Measurements from ENCODE around the gene TGFB2.

TGFB2 gene

DNA sequence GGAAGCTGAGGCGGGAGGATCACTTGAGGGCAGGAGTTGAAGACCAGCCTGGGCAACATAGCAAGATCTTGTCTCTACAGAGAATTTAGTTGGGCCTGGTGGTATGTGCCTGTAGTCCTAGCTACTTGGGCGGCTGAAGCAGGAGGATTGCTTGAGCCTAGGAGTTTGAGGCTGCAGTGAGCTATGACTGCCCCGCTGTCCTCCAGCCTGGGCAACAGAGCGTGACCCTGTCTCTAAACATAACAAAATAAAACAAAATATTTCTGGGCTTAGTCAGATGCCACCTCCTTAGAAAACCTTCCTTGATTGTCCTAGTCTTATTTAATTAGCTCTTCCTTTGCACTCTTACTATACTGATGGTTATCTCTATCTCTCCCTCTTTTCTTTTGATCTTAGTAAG is 8.5 kb downstream of the TGFB2 start:
- Histone ChIP-seq H3K9ac (ENCODE audit: low read length) (no peak overlapping the region), H3K27ac (ENCODE audit: low read length, poor library complexity, severe bottlenecking) (peak overlapping the region; percentile 68), H4K8ac (ENCODE audit: low read length) (no peak overlapping the region), H3K4me3 (ENCODE audit: insufficient read depth in 1 of 2, low read depth in 1 of 2, low read length in 2 of 2) (no peak overlapping the region), H3K9me3 (ENCODE audit: control insufficient read depth, low read length) (no peaks in the 10 kb centered on the region), H3K23ac (ENCODE audit: low read length in 2 of 2) (no peak overlapping the region), H3K18ac (ENCODE audit: low read depth in 1 of 2, low read length in 2 of 2) (no peak overlapping the region), H3K79me1 (replicated peaks; ENCODE audit: low read length, poor library complexity, severe bottlenecking) (peaks cover 1% of the 10 kb centered on the region), H3K4me2 (ENCODE audit: low read length, poor library complexity, severe bottlenecking) (no peak overlapping the region), H3K36me3 (ENCODE audit: control insufficient read depth in 1 of 2, insufficient read depth in 2 of 2, low read depth in 1 of 2, low read length in 2 of 2) (peaks cover 0 to 20% of the 10 kb centered on the region in 2 experiments), H4K91ac (ENCODE audit: low read length) (no peak overlapping the region), H3K14ac (ENCODE audit: low read length in 2 of 2) (no peak overlapping the region), H2BK15ac (ENCODE audit: low read depth, poor library complexity, severe bottlenecking) (no peak overlapping the region), H2BK5ac (ENCODE audit: low read depth, low read length, poor library complexity, severe bottlenecking) (peak overlapping the region; percentile 61), H2AFZ (ENCODE audit: low read depth, low read length) (no peak overlapping the region), H2AK5ac (ENCODE audit: low read length, severe bottlenecking) (peak overlapping the region; percentile 57), H2BK120ac (ENCODE audit: low read depth, low read length) (no peak overlapping the region), H3K4me1 (ENCODE audit: control insufficient read depth, insufficient read depth, low read depth, low read length) (peaks cover 24% of the 10 kb centered on the region), H2BK12ac (ENCODE audit: low read length in 2 of 2) (no peak overlapping the region), H3K27me3 (ENCODE audit: control insufficient read depth in 1 of 2, insufficient read depth in 1 of 2, low read length in 2 of 2) (no peaks in the 10 kb centered on the region), H3K4ac (ENCODE audit: low read depth in 1 of 2, low read length in 2 of 2) (no peak overlapping the region)
- WGBS, result 90% methylated on average over 4 of the region's 4 CpGs
- DNase-seq, result no peak

DNA sequence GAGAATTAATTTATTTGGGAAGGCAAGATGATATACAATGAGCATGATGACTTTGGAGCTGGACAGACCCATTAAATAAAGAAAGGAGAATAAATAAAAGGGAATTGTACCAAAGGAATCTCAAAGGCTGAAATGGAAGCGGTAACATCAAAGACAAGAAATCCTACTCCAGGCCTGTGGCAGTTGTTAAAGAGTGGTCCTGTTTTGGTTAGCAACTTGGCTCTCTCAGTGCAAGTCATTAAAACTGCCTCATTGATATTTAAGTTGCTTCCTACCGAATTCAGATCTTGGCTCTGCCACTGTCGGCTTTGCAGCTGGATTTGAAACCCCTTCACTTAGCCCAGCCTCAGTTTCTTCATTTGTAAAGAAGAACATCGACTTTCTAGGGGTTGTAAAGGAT is 10.1 kb downstream of the TGFB2 start:
- Histone ChIP-seq H3K9me3 (ENCODE audit: control insufficient read depth, low read length) (no peaks in the 10 kb centered on the region), H3K4me2 (ENCODE audit: low read length, poor library complexity, severe bottlenecking) (no peak overlapping the region), H3K27me3 (ENCODE audit: control insufficient read depth in 1 of 2, insufficient read depth in 1 of 2, low read length in 2 of 2) (no peaks in the 10 kb centered on the region), H2BK5ac (ENCODE audit: low read depth, low read length, poor library complexity, severe bottlenecking) (no peak overlapping the region), H3K4me1 (ENCODE audit: control insufficient read depth, insufficient read depth, low read depth, low read length) (peaks cover 24% of the 10 kb centered on the region), H3K79me1 (replicated peaks; ENCODE audit: low read length, poor library complexity, severe bottlenecking) (peaks cover 1% of the 10 kb centered on the region), H4K91ac (ENCODE audit: low read length) (no peak overlapping the region), H2AK5ac (ENCODE audit: low read length, severe bottlenecking) (peak overlapping the region; percentile 87), H3K36me3 (ENCODE audit: control insufficient read depth in 1 of 2, insufficient read depth in 2 of 2, low read depth in 1 of 2, low read length in 2 of 2) (peaks cover 0 to 23% of the 10 kb centered on the region in 2 experiments), H3K4me3 (ENCODE audit: insufficient read depth in 1 of 2, low read depth in 1 of 2, low read length in 2 of 2) (no peak overlapping the region), H2BK12ac (ENCODE audit: low read length in 2 of 2) (no peak overlapping the region), H2BK15ac (ENCODE audit: low read depth, poor library complexity, severe bottlenecking) (no peak overlapping the region), H3K4ac (ENCODE audit: low read depth in 1 of 2, low read length in 2 of 2) (peak overlapping the region in 1 of 2 experiments; percentile 19), H3K14ac (ENCODE audit: low read length in 2 of 2) (no peak overlapping the region), H3K27ac (ENCODE audit: low read length, poor library complexity, severe bottlenecking) (peak overlapping the region; percentile 53), H4K8ac (ENCODE audit: low read length) (no peak overlapping the region), H2AFZ (ENCODE audit: low read depth, low read length) (no peak overlapping the region), H3K23ac (ENCODE audit: low read length in 2 of 2) (no peak overlapping the region), H2BK120ac (ENCODE audit: low read depth, low read length) (no peak overlapping the region), H3K9ac (ENCODE audit: low read length) (no peak overlapping the region), H3K18ac (ENCODE audit: low read depth in 1 of 2, low read length in 2 of 2) (no peak overlapping the region)
- no peak for DNase-seq
- 89% methylated on average over 1 of the region's 4 CpGs for WGBS

DNA sequence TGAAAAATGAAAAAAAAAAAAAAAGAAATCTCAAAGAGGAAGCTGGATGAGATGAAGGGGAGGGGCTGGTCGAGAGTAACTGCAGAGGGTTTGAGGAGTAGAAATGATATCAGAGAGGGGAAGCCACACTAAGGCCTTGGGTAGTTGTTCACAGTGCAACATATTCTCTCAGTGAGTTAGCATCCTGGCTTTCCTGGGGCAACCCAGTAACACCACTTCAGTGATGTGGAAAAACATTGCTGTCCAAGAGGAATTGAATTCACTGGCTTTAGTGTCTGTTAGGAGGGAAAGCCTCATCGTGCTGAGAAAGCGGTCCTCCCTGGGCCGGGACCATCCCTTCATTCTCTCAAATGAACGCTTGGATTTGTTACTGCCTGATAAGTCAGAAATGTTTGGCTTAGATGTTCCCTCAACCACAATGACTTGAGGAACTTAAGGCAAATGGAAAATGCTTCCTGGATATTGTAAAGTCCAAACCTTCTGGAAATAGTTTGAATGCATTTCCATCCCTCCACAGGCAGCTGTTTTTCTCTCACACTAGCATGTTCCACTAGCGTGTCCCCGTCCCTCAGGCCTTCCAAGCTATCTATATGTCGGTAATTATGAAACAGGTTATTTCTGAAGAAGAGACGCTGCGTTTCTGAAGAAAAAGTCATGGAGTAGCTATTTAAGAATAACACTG is 12.2 kb downstream of the TGFB2 start:
- Histone ChIP-seq H3K18ac (ENCODE audit: low read depth in 1 of 2, low read length in 2 of 2) (peak overlapping the region; percentile 70 to 79), H2BK15ac (ENCODE audit: low read depth, poor library complexity, severe bottlenecking) (peak overlapping the region; percentile 23), H2BK12ac (ENCODE audit: low read length in 2 of 2) (peak overlapping the region in 1 of 2 experiments; percentile 66), H3K79me1 (replicated peaks; ENCODE audit: low read length, poor library complexity, severe bottlenecking) (peaks cover 5% of the 10 kb centered on the region), H3K9ac (ENCODE audit: low read length) (no peak overlapping the region), H3K4me1 (ENCODE audit: control insufficient read depth, insufficient read depth, low read depth, low read length) (peaks cover 21% of the 10 kb centered on the region), H3K4ac (ENCODE audit: low read depth in 1 of 2, low read length in 2 of 2) (no peak overlapping the region), H3K4me2 (ENCODE audit: low read length, poor library complexity, severe bottlenecking) (no peak overlapping the region), H4K8ac (ENCODE audit: low read length) (peak overlapping the region; percentile 64), H3K27ac (ENCODE audit: low read length, poor library complexity, severe bottlenecking) (no peak overlapping the region), H3K23ac (ENCODE audit: low read length in 2 of 2) (no peak overlapping the region), H2BK5ac (ENCODE audit: low read depth, low read length, poor library complexity, severe bottlenecking) (no peak overlapping the region), H3K14ac (ENCODE audit: low read length in 2 of 2) (no peak overlapping the region), H3K4me3 (ENCODE audit: insufficient read depth in 1 of 2, low read depth in 1 of 2, low read length in 2 of 2) (no peak overlapping the region), H2BK120ac (ENCODE audit: low read depth, low read length) (no peak overlapping the region), H3K27me3 (ENCODE audit: control insufficient read depth in 1 of 2, insufficient read depth in 1 of 2, low read length in 2 of 2) (no peaks in the 10 kb centered on the region), H3K36me3 (ENCODE audit: control insufficient read depth in 1 of 2, insufficient read depth in 2 of 2, low read depth in 1 of 2, low read length in 2 of 2) (peaks cover 0 to 23% of the 10 kb centered on the region in 2 experiments), H2AFZ (ENCODE audit: low read depth, low read length) (no peak overlapping the region), H4K91ac (ENCODE audit: low read length) (no peak overlapping the region), H3K9me3 (ENCODE audit: control insufficient read depth, low read length) (no peaks in the 10 kb centered on the region), H2AK5ac (ENCODE audit: low read length, severe bottlenecking) (no peak overlapping the region)
- peak; percentile 43 for DNase-seq
- WGBS, result 91% methylated on average over 10 of the region's 10 CpGs

DNA sequence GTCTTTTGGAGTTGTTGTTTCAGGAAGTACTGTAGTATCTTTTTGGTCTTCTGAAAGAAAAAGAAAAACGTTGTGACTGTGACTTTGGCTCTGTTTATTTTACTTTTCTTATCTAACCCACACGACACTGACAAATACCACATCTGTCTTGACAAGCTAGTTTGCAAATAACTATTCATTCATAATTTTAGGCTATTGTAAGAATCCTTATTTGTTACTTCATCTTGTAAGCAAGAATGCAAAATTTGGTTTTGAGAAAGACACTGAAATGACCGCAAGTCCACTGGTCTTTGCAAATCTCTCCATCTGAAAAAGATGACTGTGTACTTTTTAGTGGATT is 12.7 kb downstream of the TGFB2 start:
- H3K14ac ChIP-seq (ENCODE audit: low read length in 2 of 2), result no peak overlapping the region
- H3K4me2 ChIP-seq (ENCODE audit: low read length, poor library complexity, severe bottlenecking), result no peak overlapping the region
- H3K4me3 ChIP-seq (ENCODE audit: insufficient read depth in 1 of 2, low read depth in 1 of 2, low read length in 2 of 2), result no peak overlapping the region
- no peaks in the 10 kb centered on the region for H3K9me3 ChIP-seq (ENCODE audit: control insufficient read depth, low read length)
- no peak overlapping the region for H2AFZ ChIP-seq (ENCODE audit: low read depth, low read length)
- H3K9ac ChIP-seq (ENCODE audit: low read length), result no peak overlapping the region
- no peak overlapping the region for H3K23ac ChIP-seq (ENCODE audit: low read length in 2 of 2)
- no peak overlapping the region for H4K8ac ChIP-seq (ENCODE audit: low read length)
- H2AK5ac ChIP-seq (ENCODE audit: low read length, severe bottlenecking), result no peak overlapping the region
- 100% methylated on average over 1 of the region's 3 CpGs for WGBS
- H3K4me1 ChIP-seq (ENCODE audit: control insufficient read depth, insufficient read depth, low read depth, low read length), result peaks cover 21% of the 10 kb centered on the region
- H2BK15ac ChIP-seq (ENCODE audit: low read depth, poor library complexity, severe bottlenecking), result no peak overlapping the region
- no peak overlapping the region for H3K4ac ChIP-seq (ENCODE audit: low read depth in 1 of 2, low read length in 2 of 2)
- DNase-seq, result no peak
- H3K18ac ChIP-seq (ENCODE audit: low read depth in 1 of 2, low read length in 2 of 2), result no peak overlapping the region
- peaks cover 5% of the 10 kb centered on the region for H3K79me1 ChIP-seq (replicated peaks; ENCODE audit: low read length, poor library complexity, severe bottlenecking)
- H2BK120ac ChIP-seq (ENCODE audit: low read depth, low read length), result no peak overlapping the region
- H3K27ac ChIP-seq (ENCODE audit: low read length, poor library complexity, severe bottlenecking), result no peak overlapping the region
- no peaks in the 10 kb centered on the region for H3K27me3 ChIP-seq (ENCODE audit: control insufficient read depth in 1 of 2, insufficient read depth in 1 of 2, low read length in 2 of 2)
- no peak overlapping the region for H4K91ac ChIP-seq (ENCODE audit: low read length)
- H3K36me3 ChIP-seq (ENCODE audit: control insufficient read depth in 1 of 2, insufficient read depth in 2 of 2, low read depth in 1 of 2, low read length in 2 of 2), result peaks cover 0 to 23% of the 10 kb centered on the region in 2 experiments
- no peak overlapping the region for H2BK5ac ChIP-seq (ENCODE audit: low read depth, low read length, poor library complexity, severe bottlenecking)
- no peak overlapping the region for H2BK12ac ChIP-seq (ENCODE audit: low read length in 2 of 2)

Measured in mesenchymal stem cell (in vitro differentiated cells and primary cell).